Glomerular endothelial cell (primary cell): Measurements from ENCODE around the gene EMC8. TPM values are rescaled to one million over a fixed set of nuclear protein-coding genes. Genes with fewer than 3 reads are reported as not detected.
A peak's percentile ranks its signal among the peaks of the same experiment; 100 is the strongest.

ENCODE experiments used
- DNase-seq: peaks from one replicate; pipeline ENCODE4 v3.0.0-alpha.2; 2011; ENCODE audit warnings: low read depth, low spot score; ENCODE audit errors: extremely low read depth
- total RNA-seq: library from RNA; depleted of rRNA; stranded (reverse); fragments of >200 nt; gene quantifications from 2 replicates; pipeline ENCODE4 v1.2.3, GENCODE V29; 2015

The EMC8 gene
- total RNA-seq, 1 donor from 2014 or later: 48.7 TPM

- no peak for DNase-seq
Measured at GRCh38 chr16:85761861-85762260, 37.5 kb downstream of the EMC8 start.

GRCh38 chr16:85759631-85760419 is 39.5 kb downstream of the EMC8 start:
- no peak for DNase-seq

GRCh38 chr16:85759136-85759535 is 40.2 kb downstream of the EMC8 start:
- DNase-seq: no peak

GRCh38 chr16:85757341-85757822 is 42.0 kb downstream of the EMC8 start:
- no peak for DNase-seq

GRCh38 chr16:85755929-85756768 is 43.2 kb downstream of the EMC8 start:
- DNase-seq: no peak

GRCh38 chr16:85754413-85754812 is 44.9 kb downstream of the EMC8 start:
- no peak for DNase-seq

GRCh38 chr16:85753976-85754375 is 45.4 kb downstream of the EMC8 start:
- DNase-seq: no peak

- no peak for DNase-seq
Measured at GRCh38 chr16:85753559-85753958, 45.8 kb downstream of the EMC8 start.

GRCh38 chr16:85752511-85753420 is 46.6 kb downstream of the EMC8 start:
- no peak for DNase-seq

- peak; percentile 16 for DNase-seq
Measured at GRCh38 chr16:85751698-85752501, 47.4 kb downstream of the EMC8 start.

- no peak for DNase-seq
Measured at GRCh38 chr16:85750827-85751697, 48.3 kb downstream of the EMC8 start, which contains the start of gene C16orf74. Gene C16orf74, minus strand, starts transcription at chr16:85751096. Its CDS starts 15,879 bp downstream, at chr16:85735217.

GRCh38 chr16:85750146-85750826 is 49.1 kb downstream of the EMC8 start:
- DNase-seq: no peak

GRCh38 chr16:85749771-85750145 is 49.6 kb downstream of the EMC8 start:
- DNase-seq: no peak

GRCh38 chr16:85746460-85747215 is 52.7 kb downstream of the EMC8 start:
- no peak for DNase-seq

GRCh38 chr16:85738923-85739715 is 60.2 kb downstream of the EMC8 start:
- no peak for DNase-seq

- DNase-seq: no peak
Measured at GRCh38 chr16:85736921-85737320, 62.4 kb downstream of the EMC8 start.

- DNase-seq: no peak
Measured at GRCh38 chr16:85735946-85736345, 63.4 kb downstream of the EMC8 start.
